GM19324 (cell line): ENCODE measurements around the gene ARFGEF3.

Experiments used
- ATAC-seq: cut with Tn5 transposase; IDR thresholded peaks from one replicate; pipeline ENCODE4 v1.9.1; 2021; ENCODE audit warnings: mild to moderate bottlenecking, moderate library complexity; ENCODE audit not compliant: unreplicated experiment, low FRiP score

ARFGEF3 gene

GRCh38 chr6:138296786-138297185, 135.0 kb downstream of the ARFGEF3 start:
- no peak for ATAC-seq

GRCh38 chr6:138297761-138298298, 136.1 kb downstream of the ARFGEF3 start:
- ATAC-seq: no peak

GRCh38 chr6:138300469-138300868, 138.7 kb downstream of the ARFGEF3 start:
- no peak for ATAC-seq

- ATAC-seq: no peak
These were observed 140.8 kb downstream of the ARFGEF3 start for GRCh38 chr6:138302554-138302953.

- ATAC-seq: no peak
These were observed 145.6 kb downstream of the ARFGEF3 start for GRCh38 chr6:138307352-138307751.

- ATAC-seq: no peak
These were observed 146.3 kb downstream of the ARFGEF3 start for GRCh38 chr6:138307816-138308730.

GRCh38 chr6:138308731-138309110, 147.0 kb downstream of the ARFGEF3 start:
- no peak for ATAC-seq

GRCh38 chr6:138309695-138310094, 148.0 kb downstream of the ARFGEF3 start:
- ATAC-seq: no peak

- ATAC-seq: no peak
These were observed 148.6 kb downstream of the ARFGEF3 start for GRCh38 chr6:138310294-138310693.

- ATAC-seq: no peak
These were observed 149.1 kb downstream of the ARFGEF3 start for GRCh38 chr6:138310821-138311220.

GRCh38 chr6:138311268-138311667, 149.5 kb downstream of the ARFGEF3 start:
- no peak for ATAC-seq

GRCh38 chr6:138318741-138319375, 157.1 kb downstream of the ARFGEF3 start:
- ATAC-seq: no peak

GRCh38 chr6:138321934-138322333, 160.2 kb downstream of the ARFGEF3 start:
- no peak for ATAC-seq

- no peak for ATAC-seq
These were observed 162.1 kb downstream of the ARFGEF3 start for GRCh38 chr6:138323821-138324220.

- ATAC-seq: no peak
These were observed 166.5 kb downstream of the ARFGEF3 start for GRCh38 chr6:138328210-138328609.

GRCh38 chr6:138330763-138331162, 169.0 kb downstream of the ARFGEF3 start:
- no peak for ATAC-seq

- ATAC-seq: no peak
These were observed 169.7 kb downstream of the ARFGEF3 start for GRCh38 chr6:138331444-138331843.

- ATAC-seq: no peak
These were observed 170.2 kb downstream of the ARFGEF3 start for GRCh38 chr6:138331984-138332383.

GRCh38 chr6:138334000-138334399, 172.3 kb downstream of the ARFGEF3 start:
- ATAC-seq: no peak

GRCh38 chr6:138334963-138335362, 173.2 kb downstream of the ARFGEF3 start:
- ATAC-seq: no peak

GRCh38 chr6:138336221-138336620, 174.5 kb downstream of the ARFGEF3 start:
- ATAC-seq: no peak

- no peak for ATAC-seq
These were observed 175.3 kb downstream of the ARFGEF3 start for GRCh38 chr6:138337076-138337475.
